MV-4-11 (cell line): ENCODE results near the gene UBAP1L.

Experiments
- DNase-seq: peaks from one replicate; lab custom pipeline; 2025; lab: John Stamatoyannopoulos, UW

The UBAP1L gene

GRCh38 chr15:65042776-65043327 lies 72.1 kb downstream of the UBAP1L start:
- no peak for DNase-seq
